ENCODE measurements around the gene PIGBOS1. TPM values are rescaled to one million over a fixed set of nuclear protein-coding genes. Genes with fewer than 3 reads are reported as not detected.
"Not testable (repeated sequence)": the region's sequence is repeated elsewhere in the genome, so short reads cannot be mapped to it uniquely, and the experiment has no call there.

The PIGBOS1 gene
- 6.4 TPM for total RNA-seq

- peak; percentile 78 for DNase-seq
Measured at GRCh38 chr15:55318588-55319494, at the start of gene PIGBOS1, which contains the start of gene PIGB. Gene PIGBOS1 (minus strand): TSS chr15:55319123. CDS start chr15:55317792, 1,331 bp downstream. Gene PIGB (plus strand): TSS chr15:55319222. CDS start chr15:55319251, 29 bp downstream.

DNA sequence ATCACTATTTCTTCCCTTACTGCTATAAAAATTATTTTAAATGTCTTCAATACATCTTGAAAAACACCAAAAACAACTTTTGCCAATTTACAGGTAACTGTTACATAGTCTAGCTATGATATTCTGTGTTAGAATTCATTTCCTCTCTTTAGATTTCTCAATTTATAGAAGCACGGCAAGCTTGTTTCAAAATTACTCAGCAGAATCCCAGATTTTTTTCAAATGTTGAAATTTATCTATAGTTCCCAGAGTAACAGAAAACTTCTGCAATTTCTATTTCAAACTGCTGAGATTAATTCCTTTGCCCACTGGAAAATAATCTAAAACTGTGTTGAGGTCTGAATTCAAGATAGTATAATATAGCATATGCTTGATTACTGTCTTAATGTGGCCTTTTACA lies 48.1 kb upstream of the PIGBOS1 start:
- no peak for DNase-seq

DNA sequence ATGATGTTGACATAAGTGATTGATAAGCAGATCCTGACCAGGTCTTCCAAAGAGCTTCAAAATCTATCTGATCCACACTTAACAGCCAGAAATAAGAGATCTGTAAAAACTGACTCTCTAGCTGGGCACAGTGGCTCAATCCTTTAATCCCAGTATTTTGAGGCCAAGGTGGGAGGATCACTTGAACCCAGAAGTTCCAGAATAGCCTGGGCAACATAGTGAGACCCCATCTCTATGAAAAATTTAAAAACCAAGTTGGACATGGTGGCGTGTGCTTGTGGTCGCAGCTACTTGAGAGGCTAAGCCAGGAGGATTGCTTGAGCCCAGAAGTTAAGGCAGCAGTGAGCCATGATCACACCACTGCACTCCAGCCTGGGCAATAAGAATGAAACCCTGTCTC lies 43.7 kb upstream of the PIGBOS1 start:
- no peak for DNase-seq

DNA sequence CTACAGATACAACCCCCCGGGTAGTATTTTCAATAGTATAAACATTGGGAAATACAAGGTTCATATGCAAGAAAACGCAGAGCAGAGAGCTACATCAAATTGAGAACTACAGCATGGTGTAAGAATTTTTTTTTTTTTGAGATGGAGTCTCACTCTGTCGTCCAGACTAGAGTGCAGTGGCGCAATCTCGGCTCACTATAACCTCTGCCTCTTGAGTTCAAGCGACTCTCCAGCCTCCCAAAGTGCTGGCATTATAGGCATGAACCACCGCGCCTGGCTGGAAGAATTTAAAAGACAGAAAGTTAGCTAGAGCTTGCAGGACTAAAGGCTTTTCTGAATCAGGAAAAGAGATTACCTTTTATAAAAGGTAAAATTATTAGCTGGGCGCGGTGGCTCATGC lies 42.1 kb upstream of the PIGBOS1 start:
- no peak for DNase-seq

DNA sequence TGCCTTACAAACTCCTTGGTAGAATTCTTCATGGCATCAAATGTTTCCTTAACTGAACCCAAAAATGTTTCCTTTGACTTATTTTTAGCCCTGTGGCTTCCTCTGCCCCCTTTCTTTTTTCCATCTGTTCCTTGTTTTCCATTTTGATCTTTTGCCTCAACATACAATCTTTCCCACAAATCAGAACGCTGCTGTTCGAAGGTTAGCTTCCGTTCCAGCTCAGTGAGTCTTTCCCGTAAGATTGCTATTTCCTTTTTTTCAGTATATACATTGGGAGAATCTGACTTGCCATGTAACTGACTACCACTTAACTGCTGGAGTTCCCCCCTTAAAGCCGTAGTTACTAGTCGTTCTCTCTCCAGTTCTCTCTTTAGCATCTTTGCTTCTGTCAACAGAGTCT lies 41.3 kb upstream of the PIGBOS1 start:
- no peak for DNase-seq

DNA sequence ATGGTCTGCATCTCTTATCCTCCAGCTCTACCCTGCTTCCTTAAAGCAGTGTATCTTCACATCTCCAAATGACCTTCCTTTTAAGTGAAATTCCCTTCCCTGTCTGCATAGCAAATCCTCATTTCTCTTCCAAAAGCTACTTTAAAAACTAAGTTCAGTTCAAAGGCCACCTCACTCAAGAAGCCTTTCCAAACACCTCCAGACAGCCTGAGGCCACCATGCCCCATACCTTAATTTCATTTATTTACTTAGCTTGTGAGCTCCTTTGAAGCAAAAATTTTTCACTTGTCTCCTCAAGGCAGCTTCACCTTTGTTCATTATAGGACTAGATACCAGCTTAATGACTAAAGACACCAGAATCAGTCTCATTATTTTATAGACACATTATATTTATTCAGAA lies 39.5 kb upstream of the PIGBOS1 start:
- DNase-seq: no peak

GRCh38 chr15:55357774-55358173 lies 38.9 kb upstream of the PIGBOS1 start:
- no peak for DNase-seq

DNA sequence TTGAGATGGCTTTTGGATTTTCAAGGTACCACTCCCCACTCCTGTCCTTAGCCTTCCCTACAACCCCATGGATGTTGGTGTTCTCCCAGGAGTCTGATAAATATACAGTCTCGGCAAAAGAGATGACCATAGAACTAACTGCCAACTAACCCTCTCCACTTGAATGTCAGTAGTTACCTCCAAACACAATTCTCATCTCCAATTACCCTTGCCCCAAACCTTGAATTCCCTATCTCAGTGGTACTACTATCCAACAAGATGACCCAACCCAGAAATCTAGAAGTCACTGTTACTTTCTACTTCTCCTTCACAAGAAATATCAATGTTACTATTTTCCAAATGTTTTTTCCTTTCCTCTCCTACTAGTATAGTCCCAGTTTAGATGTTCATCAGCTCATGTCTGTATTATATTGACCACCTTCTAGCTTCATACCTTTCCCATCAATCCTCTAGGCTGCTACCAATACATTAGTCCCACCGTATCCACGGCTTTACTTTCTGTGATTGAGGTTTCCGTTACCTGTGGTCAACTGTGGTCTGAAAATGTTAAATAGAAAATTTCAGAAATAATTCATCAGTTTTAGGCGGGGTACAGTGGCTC lies 38.2 kb upstream of the PIGBOS1 start:
- no peak for DNase-seq

GRCh38 chr15:55353025-55353424 lies 34.1 kb upstream of the PIGBOS1 start:
- no peak for DNase-seq

- DNase-seq: no peak
Measured at GRCh38 chr15:55349282-55349681, 30.4 kb upstream of the PIGBOS1 start.

DNA sequence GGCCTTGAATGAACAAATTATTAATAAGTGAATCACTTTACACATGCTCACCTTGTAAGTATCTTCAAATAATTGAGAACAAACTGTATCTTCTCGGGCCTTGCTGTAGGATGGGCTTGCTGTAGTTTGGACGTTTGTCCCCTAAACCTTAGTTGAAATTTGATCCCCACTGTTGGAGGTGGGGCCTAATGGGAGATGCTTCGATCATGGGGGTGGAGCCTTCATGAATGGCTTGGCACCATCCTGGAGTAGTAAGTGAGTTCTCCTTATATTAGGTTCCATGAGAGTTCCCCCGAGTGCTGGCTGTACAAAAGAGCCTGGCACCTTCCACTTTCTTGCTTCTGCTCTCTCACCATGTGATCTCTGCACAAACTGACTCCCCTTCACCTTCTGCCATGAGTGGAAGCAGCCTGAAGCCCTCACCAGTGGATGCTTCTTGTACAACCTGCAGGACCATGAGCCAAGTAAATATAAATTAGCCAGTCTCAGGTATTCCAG lies 29.4 kb upstream of the PIGBOS1 start:
- DNase-seq: no peak

GRCh38 chr15:55344206-55344605 lies 25.3 kb upstream of the PIGBOS1 start:
- no peak for DNase-seq

- DNase-seq: no peak
Measured at GRCh38 chr15:55343168-55343567, 24.2 kb upstream of the PIGBOS1 start.

- DNase-seq: no peak
Measured at GRCh38 chr15:55337160-55337559, 18.2 kb upstream of the PIGBOS1 start.

DNA sequence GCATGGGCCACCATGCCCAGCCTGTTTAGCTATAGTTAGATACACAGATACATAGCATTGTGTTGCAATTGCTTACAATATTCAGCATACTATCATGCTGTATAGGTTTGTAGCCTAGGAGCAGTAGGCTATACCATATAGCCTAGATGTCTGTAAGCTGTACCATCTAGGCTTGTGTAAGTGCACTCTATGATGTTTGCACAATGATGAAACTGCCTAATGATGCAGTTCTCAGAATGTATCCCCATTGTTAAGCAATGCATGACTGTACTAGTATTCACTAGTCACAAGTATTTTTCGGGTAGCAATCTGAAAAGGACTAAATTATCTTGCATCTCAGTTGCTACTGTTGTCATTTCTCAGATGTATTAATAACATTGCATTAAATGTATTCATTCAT lies 16.1 kb upstream of the PIGBOS1 start:
- no peak for DNase-seq

DNA sequence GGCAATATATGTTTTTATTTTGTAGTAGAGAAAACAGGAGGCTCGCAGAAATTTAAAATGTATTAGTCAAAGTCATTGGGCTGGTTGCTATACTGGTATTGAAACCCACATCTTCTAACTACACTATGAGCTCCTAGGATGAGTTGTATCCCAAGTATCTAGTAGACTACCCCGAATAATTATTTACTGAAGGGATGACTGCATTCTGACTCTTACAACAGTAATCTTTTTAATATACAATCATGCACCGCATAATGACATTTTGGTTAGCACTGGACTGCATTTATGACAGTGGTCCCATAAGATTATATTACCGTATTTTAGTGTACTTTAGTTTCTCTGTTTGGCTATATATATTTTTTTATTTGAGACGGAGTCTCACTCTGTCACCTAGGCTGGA lies 15.4 kb upstream of the PIGBOS1 start:
- DNase-seq: no peak

GRCh38 chr15:55327387-55327786 lies 8.5 kb upstream of the PIGBOS1 start:
- no peak for DNase-seq

DNA sequence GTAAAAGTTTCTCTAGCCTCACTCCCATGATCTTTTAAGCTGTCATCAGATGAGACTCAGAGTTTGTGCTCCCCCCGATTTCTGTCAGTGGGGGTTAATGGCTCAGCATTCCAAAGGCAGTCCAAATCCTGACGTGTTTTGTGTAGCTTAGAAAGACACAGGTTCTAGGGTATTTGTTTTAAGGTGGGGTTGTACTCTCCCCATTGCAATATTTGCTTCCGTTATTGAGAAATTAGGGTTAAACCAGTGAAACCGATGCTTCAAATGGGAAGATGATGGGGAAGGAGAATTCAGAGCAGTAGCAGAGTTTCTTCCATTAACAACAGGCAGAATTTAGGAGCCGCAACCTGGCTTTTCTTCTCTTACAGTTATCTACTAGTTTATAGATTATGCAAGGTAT lies 3.5 kb upstream of the PIGBOS1 start:
- no peak for DNase-seq

- DNase-seq: no peak
Measured at GRCh38 chr15:55320963-55321362, 2.0 kb upstream of the PIGBOS1 start.

DNA sequence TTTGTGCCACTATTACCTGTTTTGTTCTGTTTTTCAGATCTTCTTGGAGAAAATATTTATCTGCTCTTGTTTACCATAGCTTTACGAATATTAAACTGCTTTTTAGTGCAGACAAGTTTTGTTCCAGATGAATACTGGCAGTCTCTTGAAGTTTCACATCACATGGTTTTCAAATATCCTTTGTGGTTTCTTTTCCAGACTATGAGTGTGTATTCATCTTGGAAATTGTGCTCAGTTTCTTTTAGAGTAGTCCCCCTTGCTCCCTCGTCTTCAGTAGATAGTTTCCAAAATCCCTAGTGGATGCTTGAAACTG lies 1.3 kb upstream of the PIGBOS1 start:
- no peak for DNase-seq

GRCh38 chr15:55319537-55320237 lies 764 bp upstream of the PIGBOS1 start:
- DNase-seq: no peak

GRCh38 chr15:55302801-55303200 lies 16.1 kb downstream of the PIGBOS1 start:
- not testable (repeated sequence) for DNase-seq

DNA sequence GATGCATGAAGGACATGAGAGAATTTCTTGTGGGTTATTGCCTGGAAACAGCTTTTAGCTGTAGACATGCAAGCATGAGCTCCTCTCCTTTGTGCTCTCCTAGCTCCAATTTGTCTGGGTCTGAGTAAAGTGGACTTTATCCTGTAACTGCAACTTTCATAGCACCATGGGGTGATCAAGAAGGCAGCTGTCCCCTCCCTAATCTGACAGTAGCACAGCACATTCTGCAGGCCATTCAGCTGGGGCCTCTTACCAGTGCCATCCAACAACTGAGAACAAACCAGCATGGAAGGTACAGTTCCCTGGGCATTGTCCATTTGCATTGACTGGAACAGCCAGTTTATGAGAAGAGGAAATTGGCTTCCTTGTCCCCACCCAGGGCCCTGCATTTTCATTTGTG lies 21.6 kb downstream of the PIGBOS1 start:
- no peak for DNase-seq

All from occipital lobe (tissue), 2 donors.